CD4-positive, alpha-beta T cell treated with Interleukin-1 beta for 1 hour (primary cell): ENCODE results near the gene CNPY1.

ENCODE experiments used
- DNase-seq, 2 donors: peaks; one replicate each; pipeline ENCODE4 v3.0.0-alpha.2; 2020 to 2022

The CNPY1 gene

DNA sequence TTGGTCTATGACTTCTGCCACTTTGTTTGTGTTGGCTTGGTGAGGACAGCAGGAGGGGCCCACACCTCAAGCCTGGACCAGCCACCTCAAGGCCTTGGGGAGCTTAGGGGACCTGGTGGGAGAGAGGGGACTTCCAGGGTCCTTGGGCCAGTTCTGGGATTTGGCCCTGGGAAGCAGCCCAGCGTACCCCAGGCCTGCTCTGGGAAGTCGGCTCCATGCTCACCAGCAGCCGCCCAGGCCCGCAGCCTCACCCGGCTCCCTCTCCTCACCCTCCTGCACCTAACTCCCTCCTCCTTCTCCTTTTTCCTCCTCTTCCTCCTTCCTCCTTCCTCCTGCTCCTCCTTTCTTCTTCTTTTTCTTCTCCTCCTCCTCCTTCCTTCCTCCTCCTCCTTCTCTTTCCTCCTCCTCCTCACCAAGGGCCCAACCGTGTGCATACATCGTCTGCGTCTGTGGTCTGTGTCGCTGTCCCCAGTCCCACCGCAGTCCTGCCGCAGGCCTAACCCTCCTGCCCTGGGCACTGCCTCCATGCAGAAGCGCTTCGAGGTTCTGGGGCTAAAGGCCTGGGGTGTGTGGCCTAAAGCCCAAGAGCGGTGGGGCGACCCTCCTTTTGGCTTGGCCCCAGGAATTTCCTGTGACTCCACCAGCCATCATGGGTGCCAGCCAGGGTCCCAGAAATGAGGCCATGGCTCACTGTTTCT lies 83.1 kb downstream of the CNPY1 start:
- DNase-seq, result no peak

GRCh38 chr7:155462163-155462735 lies 84.1 kb downstream of the CNPY1 start:
- DNase-seq, result no peak

DNA sequence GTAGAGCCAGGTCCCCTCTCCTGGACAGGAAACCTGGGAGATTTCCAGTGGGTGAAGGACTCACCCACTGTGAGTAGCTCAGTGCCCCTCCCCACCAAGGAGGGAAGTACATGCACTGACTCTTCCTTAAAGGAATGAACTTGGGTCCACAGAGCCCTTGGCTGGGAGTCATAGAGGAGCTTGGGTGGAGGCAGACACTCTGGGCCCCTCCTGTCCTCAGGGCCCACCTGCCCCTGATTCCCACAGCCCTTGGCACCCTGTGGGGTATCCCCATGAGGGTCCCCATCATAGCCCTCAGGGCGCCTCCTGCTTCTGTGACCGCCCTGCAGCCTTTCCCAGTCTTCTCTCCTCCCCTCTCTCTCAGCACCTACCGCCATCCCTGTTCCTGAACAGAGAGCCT lies 84.7 kb downstream of the CNPY1 start:
- no peak for DNase-seq

DNA sequence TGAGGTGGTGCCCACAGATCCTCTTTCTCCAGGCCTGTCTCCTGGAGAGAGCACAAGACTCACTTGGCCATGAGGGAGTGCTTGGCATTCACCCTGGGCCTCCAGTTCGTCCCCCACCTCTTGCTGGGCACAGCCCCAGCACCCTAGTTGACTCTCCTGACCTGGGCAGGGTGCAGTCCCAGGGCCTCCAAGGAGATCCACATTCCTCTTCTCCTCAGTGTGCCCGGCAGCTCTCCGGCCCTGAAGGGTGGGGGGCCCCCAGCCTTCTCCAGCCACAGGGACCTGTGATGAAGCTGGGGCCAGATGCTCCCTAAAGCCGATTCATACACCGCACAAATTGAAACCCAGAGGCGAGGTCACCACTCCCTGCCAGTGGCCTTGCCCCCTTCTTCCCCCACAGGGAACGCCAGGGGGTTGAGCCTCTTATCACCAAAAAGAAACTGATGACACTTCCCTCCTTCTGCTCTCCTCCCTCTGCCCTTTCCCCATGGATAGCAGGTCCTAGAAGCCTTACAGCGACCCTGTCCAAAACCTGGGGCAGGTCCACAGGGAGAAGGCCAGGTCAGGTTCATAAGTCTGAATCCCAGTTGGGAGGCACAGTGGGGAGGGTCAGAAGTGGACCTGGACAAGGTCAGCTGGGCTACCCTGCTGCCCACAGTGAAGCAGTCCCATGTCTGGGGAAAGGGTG lies 85.3 kb downstream of the CNPY1 start:
- DNase-seq, result no peak

DNA sequence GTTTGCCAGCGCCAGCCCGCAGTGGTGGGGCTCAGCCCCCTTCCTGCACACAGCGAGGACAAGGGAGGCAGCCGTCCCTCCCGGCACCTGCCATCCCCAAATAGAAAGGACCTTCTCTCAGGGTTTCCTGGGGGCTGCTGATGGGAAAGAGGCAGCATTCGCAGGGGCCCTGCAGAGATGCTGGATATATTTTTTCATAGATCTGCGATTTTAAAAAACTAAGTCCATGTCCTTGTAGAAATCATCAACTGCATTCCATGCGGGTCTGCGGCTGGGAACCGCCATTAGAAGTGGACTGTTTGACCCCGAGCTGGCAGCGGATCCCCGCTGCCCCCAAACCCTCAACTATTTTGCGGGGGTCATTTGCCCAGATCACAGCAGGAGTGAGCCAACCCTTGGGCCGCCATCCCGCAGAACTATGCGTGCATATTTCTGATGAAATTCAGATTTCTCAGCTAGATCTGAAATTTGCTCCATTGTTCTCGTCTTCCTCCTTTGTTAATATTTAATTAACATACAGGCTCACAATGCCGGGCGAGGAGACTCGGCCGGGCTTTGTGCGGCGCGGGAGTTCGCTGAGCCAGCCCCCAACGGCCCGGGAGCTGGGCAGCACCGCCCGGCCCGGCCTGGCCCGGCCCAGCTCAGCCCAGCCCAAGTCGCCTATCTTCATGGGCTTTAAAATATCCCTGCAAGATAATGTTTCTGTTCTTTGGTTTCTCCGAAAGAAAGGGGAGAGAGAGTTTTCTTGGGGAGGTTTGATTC lies 86.5 kb downstream of the CNPY1 start:
- DNase-seq, result no peak

- DNase-seq, result no peak
Observed at GRCh38 chr7:155458878-155459699, 87.3 kb downstream of the CNPY1 start.

- DNase-seq, result no peak
Observed at GRCh38 chr7:155458111-155458877, 88.1 kb downstream of the CNPY1 start, which contains the start of gene EN2. TSS of gene EN2 (plus strand) at chr7:155458129. CDS start at chr7:155458378, 249 bp downstream.

- DNase-seq, result no peak
Observed at GRCh38 chr7:155457544-155458110, 88.7 kb downstream of the CNPY1 start.

- DNase-seq, result peak in 1 of 2 donors; percentile 11
Observed at GRCh38 chr7:155456738-155457543, 89.4 kb downstream of the CNPY1 start.

- no peak for DNase-seq
Observed at GRCh38 chr7:155455776-155456737, 90.3 kb downstream of the CNPY1 start.

- DNase-seq, result no peak
Observed at GRCh38 chr7:155455132-155455693, 91.1 kb downstream of the CNPY1 start.

- DNase-seq, result no peak
Observed at GRCh38 chr7:155454183-155455112, 91.9 kb downstream of the CNPY1 start.

DNA sequence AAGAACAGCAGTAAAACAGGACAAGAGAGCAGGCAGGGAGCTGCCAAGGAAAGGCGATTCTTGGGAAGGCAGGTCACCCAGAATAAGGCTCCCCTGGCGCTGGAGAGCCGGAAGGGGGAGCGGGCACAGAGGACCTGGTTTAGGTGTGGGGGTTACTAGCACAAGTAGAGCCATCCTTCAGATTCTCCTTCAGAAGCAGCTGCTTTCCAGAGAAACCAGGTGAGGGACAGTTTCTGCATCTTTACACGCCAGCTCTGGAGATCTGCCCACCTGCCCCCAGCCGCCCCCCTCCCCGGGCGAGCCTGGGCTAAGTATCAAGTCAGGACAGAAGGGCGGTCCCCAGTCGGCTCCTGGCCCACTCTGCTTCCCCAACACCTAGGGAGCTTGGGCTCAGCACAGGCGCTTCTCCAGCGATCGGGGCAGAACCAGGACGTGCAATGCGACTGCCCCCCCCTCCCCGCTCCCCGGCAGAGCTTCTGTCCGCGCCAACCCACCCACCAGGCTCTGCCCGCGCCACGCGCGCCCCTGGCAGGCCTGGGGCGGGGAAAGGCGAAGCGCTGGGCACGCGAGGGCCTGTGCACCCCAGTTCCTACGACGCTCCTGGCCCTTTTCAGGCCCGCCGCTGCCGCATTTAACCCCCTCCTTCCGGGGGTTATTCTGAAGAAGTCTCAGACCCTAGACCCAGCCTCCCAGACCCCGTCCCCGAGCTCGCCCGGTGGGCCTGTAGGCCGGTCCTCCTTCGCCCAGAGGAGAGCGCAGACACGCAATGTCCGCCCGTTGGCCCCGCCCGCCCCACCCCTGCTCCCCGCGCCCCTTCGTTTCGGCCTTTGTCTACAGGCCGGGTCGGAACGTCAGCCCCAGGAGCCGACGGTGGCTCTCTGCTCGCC lies 92.8 kb downstream of the CNPY1 start:
- DNase-seq, result no peak

DNA sequence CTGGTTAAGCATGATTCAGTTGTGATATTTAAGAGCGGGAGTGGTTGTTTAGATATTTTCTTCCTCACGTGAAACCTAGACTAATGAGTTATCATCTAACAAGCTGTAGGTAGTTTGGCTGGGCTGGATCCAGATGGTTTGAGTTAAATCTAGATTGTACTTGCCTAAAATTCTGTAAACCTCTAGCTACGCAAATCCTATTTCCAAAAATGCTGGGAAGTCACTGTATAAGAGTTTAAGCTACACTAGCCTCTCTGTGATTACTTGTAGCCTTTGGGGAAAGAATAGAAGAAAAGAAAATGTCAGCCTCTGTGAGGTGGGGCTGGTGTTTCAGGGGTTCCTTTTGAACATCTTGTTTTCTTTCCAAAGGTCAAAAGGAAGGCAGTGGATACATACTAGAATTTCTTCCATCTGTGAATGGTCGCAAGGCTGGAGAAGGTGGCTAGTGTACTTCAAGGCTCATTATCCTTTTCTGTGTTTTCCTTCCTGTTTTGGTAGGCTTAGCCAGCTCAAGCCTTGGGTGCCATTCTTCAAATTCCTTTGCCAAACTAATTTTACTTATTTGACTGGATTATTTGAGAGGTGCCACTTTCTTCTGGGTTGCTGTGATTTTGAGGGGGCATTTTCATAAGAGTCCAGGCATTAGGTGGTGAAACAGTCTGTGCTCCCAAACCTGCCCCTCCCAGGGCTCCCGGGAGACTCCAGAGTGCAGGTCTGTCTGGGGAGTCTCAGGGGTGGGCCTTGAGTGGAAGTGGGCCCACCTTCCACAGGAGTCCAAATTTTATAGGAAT lies 93.7 kb downstream of the CNPY1 start:
- no peak for DNase-seq

DNA sequence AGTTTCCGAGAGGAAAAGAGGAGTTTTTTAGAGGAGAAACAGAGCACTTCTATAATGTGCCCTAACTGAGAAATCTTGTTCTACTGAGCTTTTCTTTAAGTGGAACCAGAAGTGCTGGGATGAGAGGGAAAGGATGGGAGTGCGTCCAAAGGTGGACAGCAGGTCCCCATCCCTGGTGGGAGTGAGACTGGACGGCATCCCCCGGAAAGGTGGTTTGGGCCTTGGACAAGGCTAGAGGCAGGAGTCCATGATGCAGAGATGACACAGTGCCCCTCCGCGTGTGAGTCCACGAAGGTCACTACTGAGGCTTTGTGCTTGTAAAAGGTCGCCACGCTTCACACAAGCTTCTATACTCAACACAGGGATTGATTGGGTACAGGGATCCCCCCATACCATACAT lies 94.5 kb downstream of the CNPY1 start:
- DNase-seq, result no peak
